ENCODE results near the gene LRIT3. TPM values are rescaled to one million over a fixed set of nuclear protein-coding genes. Genes with fewer than 3 reads are reported as not detected.

The LRIT3 gene
- total RNA-seq, 1 donor, result under 0.01 TPM

DNA sequence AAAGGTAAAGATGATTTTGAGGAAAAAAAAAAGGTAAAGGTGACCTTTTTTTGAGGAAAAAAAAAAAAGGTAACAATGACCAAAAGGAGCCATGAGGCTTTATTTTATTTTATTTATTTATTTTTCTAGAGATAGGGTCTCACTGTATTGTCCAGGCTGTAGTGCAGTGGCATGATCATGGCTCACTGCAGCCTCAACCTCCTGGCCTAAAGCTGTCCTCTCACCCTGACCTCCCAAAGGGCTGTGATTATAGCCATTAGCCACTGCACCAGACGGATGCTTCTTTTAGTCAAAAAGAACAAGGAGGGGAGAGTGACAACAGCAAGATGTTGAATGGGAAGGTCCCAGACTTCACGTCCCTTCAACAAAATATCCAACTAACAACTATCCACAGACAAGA lies 30.4 kb downstream of the LRIT3 start:
- TF ChIP-seq, protein P1, sequence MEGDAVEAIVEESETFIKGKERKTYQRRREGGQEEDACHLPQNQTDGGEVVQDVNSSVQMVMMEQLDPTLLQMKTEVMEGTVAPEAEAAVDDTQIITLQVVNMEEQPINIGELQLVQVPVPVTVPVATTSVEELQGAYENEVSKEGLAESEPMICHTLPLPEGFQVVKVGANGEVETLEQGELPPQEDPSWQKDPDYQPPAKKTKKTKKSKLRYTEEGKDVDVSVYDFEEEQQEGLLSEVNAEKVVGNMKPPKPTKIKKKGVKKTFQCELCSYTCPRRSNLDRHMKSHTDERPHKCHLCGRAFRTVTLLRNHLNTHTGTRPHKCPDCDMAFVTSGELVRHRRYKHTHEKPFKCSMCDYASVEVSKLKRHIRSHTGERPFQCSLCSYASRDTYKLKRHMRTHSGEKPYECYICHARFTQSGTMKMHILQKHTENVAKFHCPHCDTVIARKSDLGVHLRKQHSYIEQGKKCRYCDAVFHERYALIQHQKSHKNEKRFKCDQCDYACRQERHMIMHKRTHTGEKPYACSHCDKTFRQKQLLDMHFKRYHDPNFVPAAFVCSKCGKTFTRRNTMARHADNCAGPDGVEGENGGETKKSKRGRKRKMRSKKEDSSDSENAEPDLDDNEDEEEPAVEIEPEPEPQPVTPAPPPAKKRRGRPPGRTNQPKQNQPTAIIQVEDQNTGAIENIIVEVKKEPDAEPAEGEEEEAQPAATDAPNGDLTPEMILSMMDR (IDR thresholded peaks at IDR 0.05; ENCODE audit: insufficient read depth, low read length), result no peak
- DNase-seq (ENCODE audit: low read depth), result no peak
- no peak overlapping the region for H3K4me3 ChIP-seq (ENCODE audit: low read depth, low read length)

DNA sequence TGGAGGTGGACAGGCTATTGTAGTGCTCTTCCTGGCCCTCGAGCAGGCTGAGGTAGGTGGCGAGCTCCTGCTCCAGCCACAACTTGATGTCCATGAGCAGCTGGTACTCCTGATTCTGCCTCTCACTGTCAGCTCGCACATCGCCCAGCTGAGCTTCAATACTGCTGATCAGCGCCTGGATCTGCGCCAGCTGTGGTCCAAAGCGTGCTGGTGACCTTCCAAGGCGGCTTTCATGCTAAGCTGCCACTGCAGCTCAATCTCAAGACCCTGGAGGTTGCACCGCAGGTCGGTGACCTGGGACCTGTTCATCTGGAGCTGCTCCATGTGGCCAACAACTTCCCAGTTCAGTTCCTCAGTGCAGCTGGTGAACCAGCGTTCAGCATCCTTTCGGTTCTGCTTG lies 31.2 kb downstream of the LRIT3 start:
- no peak for DNase-seq (ENCODE audit: low read depth)
- TF ChIP-seq, protein P1 (IDR thresholded peaks at IDR 0.05; ENCODE audit: insufficient read depth, low read length), result no peak
- no peak overlapping the region for H3K4me3 ChIP-seq (ENCODE audit: low read depth, low read length)

DNA sequence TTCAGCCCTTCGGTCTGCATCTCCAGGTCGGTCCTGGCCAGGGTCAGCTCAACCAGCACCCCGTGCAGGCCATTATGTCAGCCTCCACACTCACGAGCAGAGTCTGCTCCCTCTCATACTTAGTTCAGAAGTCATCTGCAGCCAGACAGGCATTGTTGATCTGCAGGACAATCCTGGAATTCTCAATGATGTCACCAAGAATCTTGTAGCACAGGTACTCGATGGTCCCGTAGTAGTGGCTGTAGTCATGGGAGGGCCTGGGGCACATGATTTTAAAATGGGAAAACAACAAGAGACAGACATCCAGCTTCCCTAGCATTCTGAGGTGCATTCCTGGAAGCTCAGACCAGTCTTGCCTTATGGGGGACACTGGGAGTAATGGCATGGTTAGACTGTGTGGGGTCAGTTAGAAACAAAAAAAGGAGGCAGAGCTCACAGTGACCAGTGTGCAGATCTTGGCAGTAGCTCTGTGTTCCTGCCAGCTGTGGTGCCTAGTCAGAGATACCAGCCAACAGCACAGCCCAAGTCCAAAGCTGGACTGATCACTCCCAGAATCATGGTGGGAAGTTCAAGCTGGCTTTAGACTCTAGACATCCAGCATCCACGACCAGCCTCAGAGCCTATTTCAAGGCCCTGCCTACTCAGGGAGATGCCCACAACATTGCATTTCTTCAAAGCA lies 31.9 kb downstream of the LRIT3 start:
- H3K4me3 ChIP-seq (ENCODE audit: low read depth, low read length), result no peak overlapping the region
- TF ChIP-seq, protein P1 (IDR thresholded peaks at IDR 0.05; ENCODE audit: insufficient read depth, low read length), result no peak
- no peak for DNase-seq (ENCODE audit: low read depth)

DNA sequence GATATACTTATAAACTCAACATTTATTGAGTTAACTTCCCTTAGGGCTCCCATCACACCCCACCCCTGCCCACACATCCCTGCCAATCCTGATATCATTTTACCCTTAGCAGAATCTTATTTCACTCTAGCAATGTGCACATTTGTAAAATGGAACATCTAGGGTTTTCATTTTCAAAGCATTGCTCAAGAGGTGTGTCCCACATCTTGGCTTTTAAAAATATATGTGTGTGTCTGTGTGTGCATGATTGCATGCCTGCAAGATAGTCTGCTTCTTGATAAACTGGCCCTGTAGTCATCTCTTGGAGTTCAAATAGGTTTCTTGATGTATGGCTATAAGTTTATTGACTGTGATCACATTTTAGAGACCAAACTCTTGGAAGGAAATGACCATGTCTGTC lies 38.4 kb downstream of the LRIT3 start:
- TF ChIP-seq, protein P1 (IDR thresholded peaks at IDR 0.05; ENCODE audit: insufficient read depth, low read length), result no peak

DNA sequence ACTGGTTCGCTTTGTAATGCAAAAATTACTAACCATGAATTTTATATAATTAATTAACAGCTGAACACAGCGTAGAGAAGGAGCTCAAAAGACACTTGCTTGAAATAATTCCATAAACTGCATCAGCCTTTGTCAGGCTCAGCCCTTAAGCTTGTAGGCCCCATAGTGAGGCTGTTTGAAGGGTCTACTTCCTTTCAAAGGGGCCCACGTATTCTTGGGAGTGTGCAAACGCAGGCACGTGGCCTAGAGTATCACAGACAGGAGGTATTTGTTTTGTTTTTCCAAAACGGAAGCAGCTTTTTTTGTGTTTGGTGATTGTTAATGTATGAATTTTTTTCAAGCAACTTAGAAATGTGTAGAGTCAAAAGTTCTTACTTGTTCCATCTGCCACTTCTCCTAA lies 39.2 kb downstream of the LRIT3 start:
- no peak overlapping the region for H3K4me3 ChIP-seq (ENCODE audit: low read depth, low read length)
- TF ChIP-seq, protein P1 (IDR thresholded peaks at IDR 0.05; ENCODE audit: insufficient read depth, low read length), result no peak

More for the DNA sequence above, 38.4 kb downstream of the LRIT3 start:
- DNase-seq (ENCODE audit: low read depth), result no peak
- H3K4me3 ChIP-seq (ENCODE audit: low read depth, low read length), result no peak overlapping the region

DNA sequence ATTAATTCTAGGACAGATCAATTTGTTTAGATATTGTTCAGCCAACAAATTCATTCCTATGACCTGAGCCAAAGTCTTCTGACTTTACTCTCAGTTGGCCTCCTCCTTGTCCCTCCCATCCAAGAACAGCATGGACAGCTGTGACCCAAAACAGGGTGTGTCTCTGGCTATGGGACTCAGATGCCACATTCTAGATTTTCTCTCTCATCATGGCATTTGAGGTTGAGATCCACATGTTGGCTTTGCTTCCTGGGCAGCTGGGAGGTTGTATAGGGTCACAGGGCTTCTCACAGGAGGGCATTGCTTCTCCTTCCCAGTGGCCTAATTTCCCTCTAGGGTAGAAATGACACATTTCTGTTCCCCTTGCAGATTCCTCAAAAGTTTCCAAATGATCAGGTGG lies 42.2 kb downstream of the LRIT3 start:
- TF ChIP-seq, protein P1 (IDR thresholded peaks at IDR 0.05; ENCODE audit: insufficient read depth, low read length), result no peak
- no peak for DNase-seq (ENCODE audit: low read depth)
- no peak overlapping the region for H3K4me3 ChIP-seq (ENCODE audit: low read depth, low read length)

More for the DNA sequence above, 39.2 kb downstream of the LRIT3 start:
- DNase-seq (ENCODE audit: low read depth), result no peak
